AG10803 (cell line): Measurements from ENCODE around the gene IMMP2L.

Experiments used
- DNase-seq: peaks from one replicate; pipeline ENCODE4 v3.0.0; 2010; ENCODE audit warnings: low read depth
- H3K4me3 ChIP-seq: 2 replicates; pipeline ENCODE4 v1.5.1; 2011; ENCODE audit warnings: mild to moderate bottlenecking, low read length, control low read depth
- CTCF ChIP-seq: conservative IDR thresholded peaks from 2 replicates; pipeline ENCODE4 v1.5.1; 2011; ENCODE audit warnings: mild to moderate bottlenecking, low read length, control low read depth, inconsistent platforms

The IMMP2L gene

DNA sequence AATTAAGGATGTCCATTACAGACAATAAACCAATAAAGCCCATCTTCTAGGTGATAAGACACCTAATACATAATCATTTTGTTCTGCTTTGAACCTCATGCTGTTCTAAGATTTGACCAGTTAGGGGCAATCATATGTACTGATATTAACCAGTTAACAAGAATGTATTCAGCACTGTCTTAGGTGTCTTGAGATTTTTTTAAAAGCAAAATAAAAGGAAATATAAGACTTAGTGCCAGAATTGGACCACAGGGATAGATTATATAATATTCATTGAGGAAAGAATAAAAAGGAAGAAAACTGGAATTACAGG is 32.0 kb downstream of the IMMP2L start:
- DNase-seq: no peak
- H3K4me3 ChIP-seq: no peak overlapping the region
- TF ChIP-seq CTCF: no peak

GRCh38 chr7:111529507-111530355 is 32.6 kb downstream of the IMMP2L start:
- DNase-seq: no peak
- H3K4me3 ChIP-seq: no peak overlapping the region
- TF ChIP-seq CTCF: no peak

DNA sequence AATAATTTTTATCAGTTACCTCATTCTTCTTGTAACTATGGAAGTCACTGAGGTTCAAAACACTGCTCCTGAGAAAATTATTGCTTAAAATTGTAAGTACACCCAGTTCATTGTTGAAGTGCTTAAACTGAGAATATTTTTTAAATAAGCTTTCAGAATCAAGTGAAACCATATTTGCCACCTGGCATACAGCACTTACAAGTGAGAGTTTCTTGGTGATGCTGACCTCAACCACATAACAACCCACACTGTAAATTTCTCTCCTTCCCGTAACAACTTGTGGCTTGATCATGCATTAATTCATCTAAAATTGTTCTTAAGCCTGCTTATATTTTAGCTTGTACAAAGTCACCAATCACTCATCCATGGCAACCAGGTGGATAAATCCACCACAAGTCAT is 34.0 kb downstream of the IMMP2L start:
- TF ChIP-seq CTCF: no peak
- H3K4me3 ChIP-seq: no peak overlapping the region
- DNase-seq: no peak

DNA sequence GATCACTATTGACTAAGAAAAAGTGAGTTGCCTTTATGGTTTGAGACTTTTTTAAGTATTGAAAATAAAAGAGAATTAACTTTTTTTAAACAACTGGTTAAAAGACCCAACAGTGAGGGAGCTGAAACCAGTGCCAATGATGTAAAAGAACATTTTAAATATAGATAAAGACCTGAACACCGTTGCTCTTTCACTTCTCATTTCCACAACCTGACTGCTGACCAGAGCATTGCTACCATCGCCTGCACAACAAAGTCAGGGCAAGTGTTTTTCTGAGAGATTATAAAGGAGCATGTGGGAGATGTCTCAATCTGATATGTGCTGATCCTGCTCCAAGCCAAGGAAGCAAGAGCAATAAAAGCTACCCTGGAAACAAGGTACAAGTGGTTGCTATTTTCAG is 34.7 kb downstream of the IMMP2L start:
- TF ChIP-seq CTCF: no peak
- DNase-seq: no peak
- no peak overlapping the region for H3K4me3 ChIP-seq

GRCh38 chr7:111525100-111525499 is 37.2 kb downstream of the IMMP2L start:
- DNase-seq: no peak
- no peak for TF ChIP-seq CTCF
- no peak overlapping the region for H3K4me3 ChIP-seq

- TF ChIP-seq CTCF: no peak
- no peak for DNase-seq
- no peak overlapping the region for H3K4me3 ChIP-seq
These were observed 40.6 kb downstream of the IMMP2L start for GRCh38 chr7:111521660-111522059.

GRCh38 chr7:111518264-111518663 is 44.0 kb downstream of the IMMP2L start:
- H3K4me3 ChIP-seq: no peak overlapping the region
- TF ChIP-seq CTCF: no peak
- DNase-seq: no peak
